D721Med (cell line): ENCODE results near the gene BMPER.

Experiments
- DNase-seq: peaks from one replicate; pipeline ENCODE4 v3.0.0; 2011; ENCODE audit warnings: low spot score; ENCODE audit not compliant: insufficient read length
- FAIRE-seq: peaks from 2 replicates; lab custom pipeline; 2011; peaks lifted over from hg19 to GRCh38; lab: Jason Lieb, UNC
- TF ChIP-seq, protein P1 (sequence below): IDR thresholded peaks from 2 replicates; pipeline ENCODE4 v1.5.1; 2012; ENCODE audit warnings: mild to moderate bottlenecking, control low read depth; ENCODE audit not compliant: insufficient read depth; ENCODE audit errors: missing control alignments

The BMPER gene

DNA sequence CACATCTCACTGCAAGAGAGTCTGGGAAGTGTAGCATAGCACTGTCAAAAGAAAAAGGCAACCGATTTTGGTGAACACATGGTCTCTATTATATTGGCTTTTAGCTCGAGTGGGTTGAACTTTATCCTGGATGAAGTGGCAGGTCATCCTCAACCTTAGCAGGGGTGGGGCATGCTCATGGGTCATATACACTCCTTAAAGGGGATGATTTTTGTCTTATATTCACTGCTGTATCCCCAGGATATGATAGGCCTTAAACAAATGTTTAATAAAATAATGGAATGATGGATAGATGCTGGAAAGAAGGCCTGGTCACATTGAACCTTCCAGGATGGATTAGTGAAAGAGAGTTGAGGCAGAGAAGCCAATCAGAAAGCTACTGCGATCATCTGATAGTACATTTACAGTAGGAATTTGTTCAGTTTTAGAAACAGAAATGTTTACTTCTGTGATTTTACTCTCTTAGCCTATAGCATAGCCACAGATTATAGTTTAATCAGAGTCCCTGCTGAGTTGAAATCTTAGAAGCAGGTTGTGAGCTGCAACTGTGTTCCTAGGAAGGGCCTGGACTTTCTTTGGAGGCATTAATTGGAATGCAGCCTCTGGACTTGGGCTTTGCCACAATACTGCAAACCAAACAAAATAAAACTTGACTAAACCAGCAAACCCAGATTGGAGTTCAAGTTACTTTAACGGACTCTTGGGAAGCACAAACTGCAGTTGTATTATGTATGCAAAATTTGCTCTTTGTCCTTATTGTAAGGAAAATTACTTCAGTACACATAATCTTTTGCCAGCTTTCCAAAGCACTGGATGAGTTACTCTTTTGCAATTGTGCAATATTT, 138.3 kb downstream of the BMPER start:
- no peak for DNase-seq
- TF ChIP-seq, protein P1, sequence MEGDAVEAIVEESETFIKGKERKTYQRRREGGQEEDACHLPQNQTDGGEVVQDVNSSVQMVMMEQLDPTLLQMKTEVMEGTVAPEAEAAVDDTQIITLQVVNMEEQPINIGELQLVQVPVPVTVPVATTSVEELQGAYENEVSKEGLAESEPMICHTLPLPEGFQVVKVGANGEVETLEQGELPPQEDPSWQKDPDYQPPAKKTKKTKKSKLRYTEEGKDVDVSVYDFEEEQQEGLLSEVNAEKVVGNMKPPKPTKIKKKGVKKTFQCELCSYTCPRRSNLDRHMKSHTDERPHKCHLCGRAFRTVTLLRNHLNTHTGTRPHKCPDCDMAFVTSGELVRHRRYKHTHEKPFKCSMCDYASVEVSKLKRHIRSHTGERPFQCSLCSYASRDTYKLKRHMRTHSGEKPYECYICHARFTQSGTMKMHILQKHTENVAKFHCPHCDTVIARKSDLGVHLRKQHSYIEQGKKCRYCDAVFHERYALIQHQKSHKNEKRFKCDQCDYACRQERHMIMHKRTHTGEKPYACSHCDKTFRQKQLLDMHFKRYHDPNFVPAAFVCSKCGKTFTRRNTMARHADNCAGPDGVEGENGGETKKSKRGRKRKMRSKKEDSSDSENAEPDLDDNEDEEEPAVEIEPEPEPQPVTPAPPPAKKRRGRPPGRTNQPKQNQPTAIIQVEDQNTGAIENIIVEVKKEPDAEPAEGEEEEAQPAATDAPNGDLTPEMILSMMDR = no peak
- FAIRE-seq = no peak

DNA sequence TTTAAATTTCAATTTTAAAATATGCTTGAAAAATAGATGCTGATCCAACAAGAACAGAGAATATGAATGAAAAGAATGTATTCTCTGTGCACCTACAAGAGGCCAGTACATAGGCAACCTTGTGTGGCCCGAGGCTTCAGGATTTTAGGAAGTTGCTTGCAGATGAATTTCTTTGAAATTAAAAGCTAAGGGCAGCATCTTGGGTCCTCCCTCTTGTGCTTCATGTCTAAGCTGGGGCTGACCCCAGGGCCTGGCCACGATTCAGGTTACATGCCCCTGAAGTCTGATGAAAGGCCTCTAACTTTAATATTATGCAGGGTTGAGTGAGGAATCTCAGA, 138.9 kb downstream of the BMPER start:
- FAIRE-seq (no peak), DNase-seq (no peak)
- TF ChIP-seq, protein P1 = no peak

DNA sequence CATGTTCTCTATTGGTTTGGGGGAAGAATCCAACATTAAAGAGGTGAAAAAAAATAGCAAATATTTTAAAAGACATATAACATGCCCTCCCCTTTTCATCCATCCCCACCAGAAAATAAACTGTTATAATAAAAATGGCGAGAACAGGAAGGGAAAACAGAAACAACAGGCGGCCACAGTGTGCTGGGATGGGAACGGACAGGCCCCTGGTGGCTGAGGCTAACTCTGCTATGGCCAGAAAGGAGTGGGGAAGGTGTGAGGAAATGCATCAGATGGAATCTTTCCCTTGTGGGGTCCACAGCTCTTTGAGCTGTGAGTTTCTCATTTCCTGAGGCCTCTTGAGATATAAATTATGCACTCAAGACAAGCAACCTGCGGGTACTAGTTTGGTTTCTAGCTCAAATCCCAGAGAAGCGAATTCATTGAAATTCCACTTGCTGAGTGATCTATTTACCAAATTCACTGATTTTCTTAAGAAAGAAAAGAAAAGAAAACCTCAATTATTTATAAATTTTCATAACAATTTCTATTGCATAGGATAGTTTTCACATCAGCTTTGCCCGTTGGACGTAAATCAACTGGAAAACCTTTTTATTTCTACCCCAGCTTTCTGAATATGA, 139.5 kb downstream of the BMPER start:
- FAIRE-seq = no peak
- DNase-seq = no peak
- TF ChIP-seq, protein P1 = no peak

DNA sequence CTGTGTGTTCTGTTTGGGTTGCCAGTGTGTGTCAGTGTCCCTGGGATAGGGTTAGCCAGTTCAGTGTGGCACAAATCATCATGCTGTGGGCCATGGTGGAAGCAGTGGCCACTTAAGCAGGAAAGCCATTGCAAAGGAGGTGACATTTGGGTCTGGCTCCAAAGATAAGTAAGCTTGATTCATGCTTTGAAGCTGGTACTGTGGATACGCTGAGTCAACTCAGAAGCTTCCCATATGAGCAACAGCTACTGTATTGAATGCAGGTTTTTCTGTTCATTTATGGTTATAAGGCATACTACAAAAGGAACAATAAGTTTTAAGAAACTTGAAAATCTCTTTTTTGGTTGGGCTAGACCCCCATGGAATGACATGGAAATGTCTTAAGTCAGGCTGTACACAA, 143.1 kb downstream of the BMPER start:
- FAIRE-seq = no peak
- TF ChIP-seq, protein P1 = no peak
- DNase-seq = no peak

DNA sequence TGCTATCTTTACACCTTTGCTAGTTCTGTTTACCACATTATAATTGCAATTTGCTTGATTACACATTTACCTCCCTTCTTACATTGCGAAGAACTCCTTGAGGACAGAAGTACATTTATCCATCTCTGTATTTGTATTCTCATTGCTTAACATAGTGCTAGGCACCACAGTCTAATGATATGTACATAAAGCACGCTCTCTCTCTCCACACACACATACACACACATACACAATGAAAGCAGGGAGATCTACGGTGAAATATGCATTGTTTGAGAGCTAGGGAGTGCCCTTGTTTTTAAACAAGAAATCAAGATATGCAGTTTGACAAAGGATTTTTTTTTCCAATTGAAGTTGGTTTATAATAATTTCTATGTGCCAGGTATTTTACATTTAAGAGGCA, 148.7 kb downstream of the BMPER start:
- TF ChIP-seq, protein P1 = no peak
- DNase-seq = no peak
- FAIRE-seq = no peak

DNA sequence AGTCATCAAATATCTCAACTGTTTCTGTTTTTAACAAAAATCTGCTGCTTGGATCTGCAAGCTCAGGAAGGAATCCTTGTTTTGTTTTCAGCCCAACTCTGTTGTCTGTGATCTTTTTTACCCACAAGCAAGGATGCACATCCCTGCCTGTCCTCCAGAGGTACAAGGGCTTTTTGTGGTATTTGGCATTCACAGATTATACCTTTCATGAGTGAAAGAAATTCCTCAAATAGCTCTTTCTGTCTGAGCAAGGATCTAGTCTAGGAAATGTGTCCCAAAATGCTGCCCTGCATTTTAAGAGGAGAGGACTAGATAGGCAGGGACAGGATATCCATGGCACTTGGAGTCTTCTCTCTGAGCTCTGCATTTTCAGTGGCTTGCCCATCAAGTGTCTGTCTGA, 151.8 kb downstream of the BMPER start:
- FAIRE-seq = no peak
- TF ChIP-seq, protein P1 = no peak
- DNase-seq = no peak

DNA sequence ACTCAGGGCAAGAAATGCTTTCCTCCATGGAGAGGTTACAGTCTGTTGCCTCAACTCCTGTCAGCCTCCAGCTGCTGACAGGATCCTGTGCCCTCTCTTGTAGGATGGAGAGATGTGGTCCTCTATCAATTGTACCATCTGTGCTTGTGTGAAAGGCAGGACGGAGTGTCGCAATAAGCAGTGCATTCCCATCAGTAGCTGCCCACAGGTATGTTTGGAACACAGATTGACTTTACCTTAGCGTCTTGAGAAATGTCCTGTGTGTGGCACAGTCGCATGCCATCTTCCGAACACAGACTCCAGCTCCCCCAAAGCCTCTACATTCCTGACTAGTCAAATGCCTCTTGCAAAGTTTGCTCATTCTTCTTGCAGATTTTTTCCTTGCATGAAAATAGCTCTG, 152.6 kb downstream of the BMPER start:
- FAIRE-seq (no peak), DNase-seq (no peak)
- TF ChIP-seq, protein P1 = no peak
